GM21526 (cell line): ENCODE data around the gene JMY.
A peak's percentile ranks its signal among the peaks of the same experiment; 100 is the strongest.
"Not testable (repeated sequence)": the region's sequence is repeated elsewhere in the genome, so short reads cannot be mapped to it uniquely, and the experiment has no call there.

Experiments used
- ATAC-seq: cut with Tn5 transposase; IDR thresholded peaks from one replicate; pipeline ENCODE4 v1.9.1; 2021; ENCODE audit warnings: moderate library complexity; ENCODE audit not compliant: unreplicated experiment, low FRiP score

JMY gene

DNA sequence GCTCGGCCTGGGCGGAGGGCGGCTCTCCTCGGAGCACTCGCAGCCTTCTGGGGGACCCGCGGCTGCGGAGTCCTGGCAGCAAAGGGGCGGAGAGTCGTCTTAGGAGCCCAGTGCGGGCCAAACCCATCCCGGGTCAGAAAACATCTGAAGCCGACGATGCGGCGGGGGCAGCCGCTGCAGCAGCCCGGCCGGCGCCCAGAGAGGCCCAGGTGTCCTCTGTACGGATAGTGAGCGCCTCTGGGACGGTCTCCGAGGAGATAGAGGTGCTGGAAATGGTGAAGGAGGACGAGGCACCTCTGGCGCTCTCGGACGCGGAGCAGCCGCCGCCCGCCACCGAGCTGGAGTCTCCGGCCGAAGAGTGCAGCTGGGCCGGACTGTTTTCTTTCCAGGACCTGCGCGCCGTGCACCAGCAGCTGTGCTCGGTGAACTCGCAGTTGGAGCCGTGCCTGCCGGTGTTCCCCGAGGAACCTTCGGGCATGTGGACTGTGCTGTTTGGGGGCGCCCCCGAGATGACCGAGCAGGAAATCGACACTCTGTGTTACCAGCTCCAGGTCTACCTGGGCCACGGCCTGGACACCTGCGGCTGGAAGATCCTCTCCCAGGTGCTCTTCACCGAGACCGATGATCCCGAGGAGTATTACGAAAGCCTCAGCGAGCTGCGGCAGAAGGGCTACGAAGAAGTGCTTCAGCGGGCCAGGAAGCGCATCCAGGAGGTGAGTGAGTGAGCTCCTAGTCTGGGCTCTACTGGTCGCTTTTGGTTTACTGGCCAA is 1.2 kb downstream of the JMY start:
- peak; percentile 19 for ATAC-seq

GRCh38 chr5:79237740-79238560 is 2.0 kb downstream of the JMY start:
- ATAC-seq = no peak

- ATAC-seq = no peak
Observed at GRCh38 chr5:79240561-79240960, 4.6 kb downstream of the JMY start.

- no peak for ATAC-seq
Observed at GRCh38 chr5:79241535-79241979, 5.6 kb downstream of the JMY start.

DNA sequence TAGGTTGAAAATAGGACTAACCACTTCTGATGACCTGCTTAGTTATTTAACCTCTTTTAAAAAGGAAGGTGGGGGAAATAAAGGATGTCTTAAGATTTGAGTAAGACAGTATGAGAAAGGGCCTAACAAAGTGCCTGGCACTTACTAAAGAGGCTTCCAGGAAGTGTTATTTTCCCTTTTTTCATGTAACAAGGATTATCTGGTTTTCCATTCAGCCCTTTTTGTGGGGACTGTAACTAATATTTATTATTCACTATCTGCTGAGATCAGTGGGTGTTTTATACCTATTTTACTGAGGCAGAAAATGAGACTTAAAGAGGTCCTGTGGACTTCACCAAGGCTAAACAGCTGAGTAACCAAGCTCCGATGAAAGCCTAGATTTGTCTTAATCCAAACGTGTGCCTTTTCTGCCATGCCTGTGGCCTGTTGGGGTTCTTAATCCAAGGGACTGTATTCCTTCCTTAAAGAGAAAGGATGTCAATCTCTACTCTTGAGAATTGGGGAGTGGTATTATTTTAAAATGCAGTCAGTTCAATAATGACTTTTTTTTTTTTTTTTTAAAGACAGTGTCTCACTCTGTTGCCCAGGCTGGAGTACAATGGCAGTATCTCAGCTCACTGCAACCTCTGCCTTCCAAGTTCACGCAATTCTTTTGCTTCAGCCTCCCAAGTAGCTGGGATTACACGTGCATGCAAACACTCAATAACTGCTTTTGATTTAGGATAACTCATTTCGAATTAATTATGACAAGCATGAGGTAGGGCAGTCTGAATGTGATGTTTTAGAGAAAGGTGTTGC is 6.5 kb downstream of the JMY start:
- ATAC-seq = no peak

DNA sequence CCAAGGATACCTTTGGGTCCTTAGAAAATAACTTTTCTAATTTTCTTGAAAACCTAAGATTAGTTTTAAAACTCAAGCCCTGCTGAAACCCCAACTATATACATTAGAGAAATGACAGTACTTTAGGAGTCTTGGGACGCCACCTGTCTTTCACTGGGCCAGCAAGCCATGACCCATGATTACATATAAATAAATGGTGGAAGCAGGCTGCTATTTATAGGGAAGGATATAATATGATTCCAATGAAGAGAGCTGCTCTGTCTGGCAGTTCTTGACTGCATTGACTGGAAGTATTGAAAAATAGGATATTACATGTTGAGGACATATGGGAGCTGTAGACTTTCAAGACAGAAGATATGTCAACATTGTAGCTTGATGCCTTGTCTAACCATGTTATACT is 7.3 kb downstream of the JMY start:
- no peak for ATAC-seq

DNA sequence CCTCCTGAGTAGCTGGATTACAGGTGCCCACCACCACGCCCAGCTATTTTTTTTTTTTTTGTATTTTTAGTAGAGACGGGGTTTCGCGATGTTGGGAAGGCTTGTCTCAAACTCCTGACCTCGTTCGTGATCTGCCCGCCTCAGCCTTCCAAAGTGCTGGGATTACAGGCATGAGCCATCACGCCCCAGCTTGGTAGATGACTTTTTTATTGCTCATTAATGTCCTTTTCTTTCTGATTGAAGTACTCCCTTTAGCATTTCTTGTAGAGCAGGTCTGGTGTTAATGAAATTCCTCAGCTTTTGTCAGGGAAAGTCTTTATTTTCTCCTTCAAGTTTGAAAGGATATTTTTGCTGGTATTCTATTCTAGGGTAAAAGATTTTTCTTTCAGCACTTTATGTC is 18.1 kb downstream of the JMY start:
- not testable (repeated sequence) for ATAC-seq

- ATAC-seq = peak; percentile 51
Observed at GRCh38 chr5:79255786-79256557, 20.0 kb downstream of the JMY start.

DNA sequence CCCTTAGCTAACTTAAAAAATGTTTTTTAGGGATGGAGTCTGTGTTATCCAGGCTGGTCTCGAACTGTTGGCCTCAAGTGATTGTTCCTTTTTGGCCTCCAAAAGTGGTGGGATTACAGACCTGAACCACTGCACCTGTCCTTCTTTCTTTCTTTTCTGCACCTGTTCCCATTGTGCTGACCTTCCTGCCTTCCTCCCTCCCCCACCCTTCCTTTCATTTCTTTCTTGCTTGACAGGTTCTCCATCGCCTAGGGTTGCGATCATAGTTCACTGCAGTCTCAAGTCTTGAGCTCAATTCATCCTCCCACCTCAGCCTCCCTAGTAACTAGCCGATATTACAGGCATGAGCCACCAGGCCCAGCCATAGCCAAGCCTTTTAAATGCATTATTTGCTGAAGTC is 20.6 kb downstream of the JMY start:
- ATAC-seq = no peak

DNA sequence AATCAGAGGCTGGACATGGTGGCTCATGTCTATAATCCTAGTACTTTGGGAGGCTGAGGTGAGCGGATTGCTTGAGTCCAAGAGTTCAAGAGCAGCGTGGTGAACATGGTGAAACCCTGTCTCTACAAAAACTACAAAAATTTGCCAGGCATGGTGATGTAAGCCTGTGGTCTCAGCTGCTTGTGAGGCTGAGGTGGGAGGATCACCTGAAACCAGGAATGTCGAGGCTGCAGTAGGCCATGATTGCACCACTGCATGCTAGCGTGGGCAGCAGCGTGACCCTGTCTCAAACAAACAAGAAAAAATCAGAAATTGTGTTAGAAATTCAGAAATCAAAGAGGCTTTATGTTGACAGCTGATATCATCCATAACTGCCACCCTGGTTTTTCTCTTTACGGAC is 21.4 kb downstream of the JMY start:
- ATAC-seq = no peak

DNA sequence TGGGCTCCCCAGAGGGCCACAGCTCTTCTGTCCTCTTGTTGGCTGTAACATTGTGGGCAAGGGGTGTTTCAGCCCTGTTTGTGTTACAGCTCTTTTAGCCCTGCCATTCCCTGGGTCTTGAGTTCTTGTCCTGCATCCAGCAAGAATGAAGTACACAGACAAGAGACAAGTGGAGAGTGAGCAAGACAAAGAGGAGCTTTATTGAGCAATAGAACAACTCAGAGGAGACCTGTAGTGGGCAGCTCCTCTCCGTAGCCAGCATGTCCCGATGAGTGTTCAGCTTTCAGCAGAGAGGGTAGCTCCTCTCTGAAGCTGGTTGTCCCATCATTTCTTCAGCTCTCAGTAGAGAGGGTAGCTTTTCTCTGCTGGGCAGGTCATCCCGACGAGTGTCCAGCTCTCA is 22.9 kb downstream of the JMY start:
- ATAC-seq = no peak

DNA sequence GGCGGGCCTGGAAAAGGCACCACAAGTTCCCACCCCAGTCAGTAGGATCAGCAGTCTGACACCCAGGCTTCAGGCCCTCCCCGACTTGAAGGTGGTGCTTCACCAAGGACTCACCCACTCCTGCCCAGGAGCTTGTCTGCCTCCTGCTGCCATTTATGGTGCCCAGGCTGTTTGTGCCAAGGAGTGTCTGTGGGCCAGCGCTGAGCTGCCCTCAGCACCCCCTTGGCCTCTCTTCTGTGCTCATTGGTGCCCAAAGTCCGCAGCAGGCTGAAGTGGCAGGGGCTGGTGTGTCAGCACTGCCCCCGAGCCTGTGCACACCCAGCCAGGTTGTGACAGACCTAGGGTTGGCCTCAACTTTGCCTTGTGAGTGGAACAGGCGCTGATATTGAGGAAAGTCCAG is 23.5 kb downstream of the JMY start:
- no peak for ATAC-seq

GRCh38 chr5:79259810-79260209 is 23.9 kb downstream of the JMY start:
- ATAC-seq = no peak

- no peak for ATAC-seq
Observed at GRCh38 chr5:79261897-79262296, 26.0 kb downstream of the JMY start.

DNA sequence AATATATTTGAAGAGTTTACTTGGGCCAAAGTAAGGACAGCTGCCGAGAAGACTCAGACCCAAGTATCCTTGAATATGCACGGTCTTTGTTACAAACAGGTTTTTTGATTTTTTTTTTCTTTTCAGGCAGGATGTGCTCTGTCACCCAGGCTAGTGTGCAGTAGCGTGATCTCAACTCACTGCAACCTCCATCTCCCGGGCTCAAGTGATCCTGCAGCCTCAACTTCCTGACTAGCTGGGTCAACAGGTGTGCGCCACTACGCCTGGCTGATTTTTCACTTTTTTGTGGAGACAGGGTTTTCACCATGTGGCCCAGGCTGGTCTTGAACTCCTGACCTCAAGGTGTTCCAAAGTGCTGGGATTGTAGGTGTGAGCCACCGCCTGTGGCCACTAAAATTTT is 27.4 kb downstream of the JMY start:
- no peak for ATAC-seq

- ATAC-seq = no peak
Observed at GRCh38 chr5:79267180-79267579, 31.2 kb downstream of the JMY start.

- no peak for ATAC-seq
Observed at GRCh38 chr5:79269733-79270166, 33.8 kb downstream of the JMY start.

- no peak for ATAC-seq
Observed at GRCh38 chr5:79273341-79273740, 37.4 kb downstream of the JMY start.

DNA sequence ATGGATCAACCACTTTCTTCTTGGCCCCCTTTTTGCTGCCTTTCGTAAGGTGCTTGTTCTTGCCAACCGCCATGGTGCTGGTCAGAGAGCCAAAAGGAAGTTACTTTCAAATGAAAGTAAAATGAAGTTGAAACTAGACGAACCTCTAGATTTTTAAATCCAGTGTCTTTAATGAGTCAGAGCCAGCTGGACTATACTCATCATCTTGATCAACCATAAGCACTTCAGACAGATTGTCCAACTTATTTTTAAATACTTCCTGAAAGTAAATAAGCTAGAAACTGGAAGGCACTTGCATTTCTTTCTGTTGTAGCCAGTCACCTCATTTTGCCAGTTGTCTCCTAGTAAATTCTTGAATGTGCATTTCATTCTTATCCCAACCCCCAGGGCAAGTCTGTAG is 48.9 kb downstream of the JMY start:
- no peak for ATAC-seq

- no peak for ATAC-seq
Observed at GRCh38 chr5:79285285-79285684, 49.4 kb downstream of the JMY start.
